Pancreas (tissue), 10 donors: Measurements from ENCODE around the gene TEDC1. TPM values are rescaled to one million over a fixed set of nuclear protein-coding genes. Genes with fewer than 3 reads are reported as not detected.

Experiments used
- ATAC-seq, 4 donors: fragments of 200-7000 bp; cut with Tn5 transposase; one replicate each; pipeline versions ENCODE4 v1.8.0 to v1.9.1; 2020; ENCODE audit warnings: mild to moderate bottlenecking in 4 of 4, moderate library complexity in 4 of 4
- DNase-seq, 6 donors: peaks; one replicate each; pipeline ENCODE4 v3.0.0-alpha.2; 2020
- FAIRE-seq: peaks from 2 replicates; lab custom pipeline; 2012; peaks lifted over from hg19 to GRCh38; lab: Jason Lieb, UNC
- H3K27ac ChIP-seq, 4 donors: fragments of 200-600 bp; sonication (generic); 1 replicate in 3 of 4; 2 replicates in 1 of 4; pipeline versions ENCODE4 v1.5.0 to v1.8.0; 2020
- H3K27me3 ChIP-seq, 4 donors: fragments of 200-600 bp; one replicate each; pipeline ENCODE4 v1.8.0; 2021
- H3K36me3 ChIP-seq, 3 donors: fragments of 200-600 bp; sonication (generic) in 1 of 3; one replicate each; pipeline versions ENCODE4 v1.5.0 to v1.8.0; 2020 to 2021
- H3K4me1 ChIP-seq, 3 donors: fragments of 200-600 bp; one replicate each; pipeline ENCODE4 v1.8.0; 2021
- H3K4me3 ChIP-seq, 4 donors: fragments of 200-600 bp; sonication (generic) in 2 of 4; one replicate each; pipeline versions ENCODE4 v1.5.0 to v1.8.0; 2020 to 2021
- H3K9me3 ChIP-seq, 4 donors: fragments of 200-600 bp; one replicate each; pipeline ENCODE4 v1.8.0; 2021
- WGBS, 2 donors: extraction: QIAGEN DNeasy Blood & Tissue Kit; methylation state at CpG; one replicate each; pipeline ENCODE4 v1.1.7; 2013; 5-methylcytosine and 5-hydroxymethylcytosine counted together
- intact Hi-C, 3 donors: fragments of 100-400 bp; cut with DNase I; formaldehyde crosslinking; loops; one replicate each; pipeline versions ENCODE4 v1.11.1 to v1.14.2; 2022
- polyA plus RNA-seq, 2 donors: library from polyadenylated mRNA; stranded (reverse); fragments of 200-250 nt; gene quantifications; one replicate each; pipeline ENCODE4 v1.2.3, GENCODE V29; 2013
- total RNA-seq, 6 donors: library from RNA; stranded (reverse); fragmentation: NEBNext Ultra II Directional in 4 of 6; extraction: Animal tissue kit (Norgen Biotek cat#: 25700) in 4 of 6; gene quantifications; one replicate each; pipeline versions ENCODE4 v1.2.1 to v1.2.4, GENCODE V29; 2021 to 2023
- TF ChIP-seq, protein P1 (sequence below), 4 donors: fragments of 200-600 bp; sonication (generic) in 3 of 4; IDR thresholded peaks; one replicate each; pipeline versions ENCODE4 v1.5.0 to v1.8.0; 2021; ENCODE audit warnings: antibody characterized with exemption in 4 of 4
- donor health status: healthy with polysubstance abuse.
- donor health status: DM: no; HTN: no; CAD: no; lungs with moderate emphysema.
- donor health status: DM: no; HTN: no; CAD: no.
- donor health status: control.
- donor health status: control.
- donor health status: Bipolar disorder and iron deficiency.
- donor health status: DM: yes; HTN: yes; CAD: no.
- donor health status: DM: no; HTN: no; CAD: no.
- donor health status: DM: no; HTN: no; CAD: no.
- donor health status: DM: yes; HTN: yes; CAD: no.

Gene TEDC1
- total and polyA plus RNA-seq, 8 donors = 2.0 to 21.5 (median 4.0) TPM

DNA sequence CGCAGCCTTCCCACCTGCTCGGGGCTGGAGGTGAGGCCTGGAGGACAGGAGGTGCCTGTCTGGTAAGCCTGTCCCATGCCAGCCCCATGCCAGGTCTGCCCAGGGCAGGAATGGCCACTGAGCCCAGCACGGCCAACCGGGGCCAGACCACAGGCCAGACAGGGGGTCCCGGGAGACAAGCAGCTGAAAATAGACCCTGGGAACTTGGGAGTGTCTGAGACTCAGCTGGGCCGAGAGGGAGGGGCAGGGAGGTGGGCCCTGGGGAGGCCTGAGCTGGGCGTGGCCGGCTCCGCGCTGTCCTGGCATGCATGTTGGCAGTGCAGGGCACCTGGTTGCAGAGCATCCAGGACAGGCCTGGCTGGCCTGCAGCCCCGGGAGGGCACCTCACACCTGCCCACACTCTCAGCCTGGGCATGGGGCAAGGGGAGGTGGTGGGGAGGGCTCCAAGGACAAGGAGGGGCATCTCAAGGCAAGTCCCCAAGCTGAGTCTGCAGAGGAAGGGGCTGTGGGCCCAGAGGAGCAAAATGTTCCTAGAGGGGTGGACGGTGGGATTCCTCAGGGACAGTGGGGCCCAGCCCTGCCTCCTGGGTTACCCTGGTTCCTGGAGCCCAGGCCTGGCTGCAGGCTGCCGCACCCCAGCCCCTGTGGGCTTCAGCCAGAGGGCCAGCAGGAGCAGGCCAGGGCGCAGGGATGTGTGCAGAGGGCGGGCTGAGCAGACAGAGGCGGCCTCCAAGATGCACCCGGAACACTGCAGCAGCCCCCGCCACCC lies 7.6 kb upstream of the TEDC1 start:
- DNase-seq (peak in 1 of 6 donors; percentile 64), FAIRE-seq (no peak), ATAC-seq (no peak)
- TF ChIP-seq, protein P1, sequence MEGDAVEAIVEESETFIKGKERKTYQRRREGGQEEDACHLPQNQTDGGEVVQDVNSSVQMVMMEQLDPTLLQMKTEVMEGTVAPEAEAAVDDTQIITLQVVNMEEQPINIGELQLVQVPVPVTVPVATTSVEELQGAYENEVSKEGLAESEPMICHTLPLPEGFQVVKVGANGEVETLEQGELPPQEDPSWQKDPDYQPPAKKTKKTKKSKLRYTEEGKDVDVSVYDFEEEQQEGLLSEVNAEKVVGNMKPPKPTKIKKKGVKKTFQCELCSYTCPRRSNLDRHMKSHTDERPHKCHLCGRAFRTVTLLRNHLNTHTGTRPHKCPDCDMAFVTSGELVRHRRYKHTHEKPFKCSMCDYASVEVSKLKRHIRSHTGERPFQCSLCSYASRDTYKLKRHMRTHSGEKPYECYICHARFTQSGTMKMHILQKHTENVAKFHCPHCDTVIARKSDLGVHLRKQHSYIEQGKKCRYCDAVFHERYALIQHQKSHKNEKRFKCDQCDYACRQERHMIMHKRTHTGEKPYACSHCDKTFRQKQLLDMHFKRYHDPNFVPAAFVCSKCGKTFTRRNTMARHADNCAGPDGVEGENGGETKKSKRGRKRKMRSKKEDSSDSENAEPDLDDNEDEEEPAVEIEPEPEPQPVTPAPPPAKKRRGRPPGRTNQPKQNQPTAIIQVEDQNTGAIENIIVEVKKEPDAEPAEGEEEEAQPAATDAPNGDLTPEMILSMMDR (IDR thresholded peaks at IDR 0.05) = no peak
- peak overlapping the region in 3 of 4 donors; percentile 89 to 95 (median 90) for H3K27ac ChIP-seq
- H3K27me3 ChIP-seq = peaks cover 0 to 15% (median 0%) of the 10 kb centered on the region in 4 donors
- H3K4me3 ChIP-seq = no peak overlapping the region
- H3K4me1 ChIP-seq = peaks cover 8 to 46% (median 18%) of the 10 kb centered on the region in 3 donors
- no peaks in the 10 kb centered on the region for H3K36me3 ChIP-seq
- intact Hi-C loops = no loop called here
- 64 to 75% methylated on average over 17 to 18 of the region's 18 CpGs for WGBS, 2 donors
- no peaks in the 10 kb centered on the region for H3K9me3 ChIP-seq

DNA sequence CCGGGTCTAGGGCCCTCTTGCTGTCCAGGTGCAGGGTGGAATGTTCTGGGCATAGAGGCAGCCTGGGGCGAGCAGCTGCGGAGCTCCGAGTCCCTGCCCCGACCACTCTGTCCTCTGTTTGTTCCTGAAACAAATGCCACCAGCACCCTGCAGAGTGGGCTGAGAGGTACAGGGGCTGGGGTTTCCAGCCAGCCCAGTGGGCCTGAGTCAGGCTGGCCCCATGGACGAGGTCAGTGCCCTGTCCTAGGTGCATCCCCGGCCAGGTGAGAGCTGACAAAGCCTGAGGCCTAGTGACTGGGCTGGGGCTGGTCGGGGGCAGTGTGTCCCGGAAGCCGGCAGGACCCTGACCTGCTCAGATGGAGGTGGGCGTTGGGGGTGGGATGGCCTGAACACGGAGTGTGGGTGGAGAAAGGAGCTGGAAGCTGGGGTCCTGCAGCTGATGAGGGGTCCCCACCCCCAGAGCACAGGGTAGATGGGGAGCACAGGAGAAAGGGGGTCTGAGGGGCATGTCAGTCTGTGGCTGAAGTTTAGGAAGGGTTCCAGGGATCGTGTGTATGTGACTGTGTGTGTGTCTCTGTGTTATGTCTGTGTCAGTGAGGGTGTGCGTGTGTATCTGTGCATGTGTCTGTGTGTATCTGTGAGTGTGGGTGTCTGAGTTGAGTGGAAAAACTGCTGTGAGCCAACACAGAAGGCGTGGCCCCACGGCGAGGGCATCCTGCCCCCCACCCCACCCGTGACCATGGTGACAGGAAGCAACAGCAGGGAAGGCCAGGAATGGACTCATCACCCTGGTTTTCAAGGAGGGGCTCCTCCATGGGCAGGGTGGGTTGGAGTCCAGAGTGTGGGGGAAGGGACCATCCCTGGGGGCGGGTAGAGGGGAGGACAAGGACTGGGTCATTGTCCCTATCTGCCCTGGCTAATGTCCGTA lies 6.7 kb upstream of the TEDC1 start:
- Histone ChIP-seq H3K27me3 (peaks cover 0 to 15% (median 0%) of the 10 kb centered on the region in 4 donors), H3K4me1 (peaks cover 8 to 51% (median 18%) of the 10 kb centered on the region in 3 donors), H3K9me3 (no peaks in the 10 kb centered on the region), H3K4me3 (no peak overlapping the region), H3K27ac (no peak overlapping the region), H3K36me3 (no peaks in the 10 kb centered on the region)
- intact Hi-C loops = no loop called here
- ATAC-seq (no peak), DNase-seq (peak in 1 of 6 donors; percentile 41), FAIRE-seq (no peak)
- TF ChIP-seq, protein P1 (IDR thresholded peaks at IDR 0.05) = no peak
- WGBS, 2 donors = 76 to 83% methylated on average over 20 of the region's 20 CpGs

DNA sequence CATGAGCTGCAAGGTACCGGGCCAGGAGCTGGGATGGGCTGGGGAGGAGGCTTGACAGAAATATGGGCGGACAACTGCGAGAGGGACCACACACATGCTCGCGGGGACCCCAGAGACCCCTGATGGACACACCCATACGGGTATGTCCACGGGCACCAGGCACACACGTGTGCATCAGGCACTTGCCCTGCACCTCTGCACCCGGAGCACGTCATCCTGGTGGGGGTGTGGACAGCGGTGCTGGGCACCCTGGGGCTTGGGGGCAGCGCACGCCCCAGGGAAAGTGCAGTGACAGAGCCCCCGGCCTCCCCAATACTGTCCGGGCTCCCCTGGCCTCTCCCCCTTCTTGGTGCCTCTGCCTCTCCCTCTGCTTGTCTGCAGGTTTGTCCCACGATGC lies 6.1 kb upstream of the TEDC1 start:
- H3K4me1 ChIP-seq = peaks cover 8 to 52% (median 18%) of the 10 kb centered on the region in 3 donors
- no peak overlapping the region for H3K27ac ChIP-seq
- peaks cover 0 to 11% (median 0%) of the 10 kb centered on the region in 4 donors for H3K27me3 ChIP-seq
- DNase-seq (peak in 1 of 6 donors; percentile 41), ATAC-seq (no peak), FAIRE-seq (no peak)
- intact Hi-C loops = loop anchor here in 2 of 3 donors (5.0 kb wide), 1 partner anchor 113 kb away; no protein-coding TSS in a partner anchor
- no peaks in the 10 kb centered on the region for H3K9me3 ChIP-seq
- TF ChIP-seq, protein P1 (IDR thresholded peaks at IDR 0.05) = no peak
- WGBS, 2 donors = 88% methylated on average over 16 of the region's 16 CpGs
- no peak overlapping the region for H3K4me3 ChIP-seq
- no peaks in the 10 kb centered on the region for H3K36me3 ChIP-seq

DNA sequence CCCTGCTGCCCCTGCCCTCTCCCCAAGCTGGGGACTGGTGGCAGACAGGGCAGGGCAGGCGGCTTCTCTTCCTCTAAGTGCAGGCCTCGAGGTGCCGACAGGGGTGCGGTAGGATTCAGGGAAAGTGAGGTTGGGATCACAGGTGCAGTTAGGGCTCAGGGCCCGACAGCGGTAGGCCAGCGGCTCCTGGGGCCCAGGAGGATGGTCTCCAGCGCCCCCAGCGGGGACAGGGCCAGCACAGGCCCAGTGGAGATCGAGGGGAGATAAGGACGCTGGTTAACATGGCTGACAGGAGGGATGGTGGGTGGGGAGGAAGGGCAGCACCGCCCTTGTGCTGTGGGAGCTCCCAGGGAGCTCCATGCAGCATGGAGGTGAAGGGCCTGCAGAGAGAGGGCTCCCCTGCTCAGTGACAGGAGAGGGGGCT lies 5.3 kb upstream of the TEDC1 start:
- Histone ChIP-seq H3K27ac (no peak overlapping the region), H3K4me3 (no peak overlapping the region), H3K36me3 (no peaks in the 10 kb centered on the region), H3K9me3 (no peaks in the 10 kb centered on the region), H3K4me1 (peaks cover 8 to 47% (median 18%) of the 10 kb centered on the region in 3 donors), H3K27me3 (peaks cover 0 to 11% (median 0%) of the 10 kb centered on the region in 4 donors)
- ATAC-seq (no peak), FAIRE-seq (no peak), DNase-seq (peak in 2 of 6 donors; percentile 63 to 66)
- TF ChIP-seq, protein P1 (IDR thresholded peaks at IDR 0.05) = peak in 1 of 4 donors; percentile 14
- 16 to 19% methylated on average over 10 to 12 of the region's 12 CpGs for WGBS, 2 donors
- intact Hi-C loops = loop anchor here in 2 of 3 donors (5.0 kb wide), 1 partner anchor 113 kb away; no protein-coding TSS in a partner anchor
